HG03139 (cell line): ENCODE measurements around the gene SNRK.
"Not testable (repeated sequence)": the region's sequence is repeated elsewhere in the genome, so short reads cannot be mapped to it uniquely, and the experiment has no call there.

ENCODE experiments used
- ATAC-seq: cut with Tn5 transposase; IDR thresholded peaks from one replicate; pipeline ENCODE4 v1.9.1; 2021; ENCODE audit not compliant: unreplicated experiment

Gene SNRK

DNA sequence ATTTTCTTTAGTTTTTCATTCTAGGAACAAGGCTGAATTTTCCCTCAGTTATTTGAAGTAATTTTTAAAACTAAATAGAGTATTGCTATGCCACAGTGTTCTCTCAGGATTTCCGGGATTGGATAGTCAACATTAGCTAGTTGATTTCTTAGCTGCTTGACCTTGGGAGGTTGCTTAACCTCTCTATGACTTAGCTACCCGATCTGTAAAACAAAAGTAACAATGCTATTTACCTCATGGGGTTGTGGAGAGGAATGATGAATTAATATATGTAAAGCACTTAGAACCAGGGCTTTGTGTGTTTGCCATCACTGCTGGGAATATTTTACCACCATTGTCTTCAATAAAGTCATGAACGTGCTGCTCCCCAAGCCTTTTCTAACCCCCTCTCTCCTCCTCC, 57.5 kb downstream of the SNRK start:
- ATAC-seq, result no peak

DNA sequence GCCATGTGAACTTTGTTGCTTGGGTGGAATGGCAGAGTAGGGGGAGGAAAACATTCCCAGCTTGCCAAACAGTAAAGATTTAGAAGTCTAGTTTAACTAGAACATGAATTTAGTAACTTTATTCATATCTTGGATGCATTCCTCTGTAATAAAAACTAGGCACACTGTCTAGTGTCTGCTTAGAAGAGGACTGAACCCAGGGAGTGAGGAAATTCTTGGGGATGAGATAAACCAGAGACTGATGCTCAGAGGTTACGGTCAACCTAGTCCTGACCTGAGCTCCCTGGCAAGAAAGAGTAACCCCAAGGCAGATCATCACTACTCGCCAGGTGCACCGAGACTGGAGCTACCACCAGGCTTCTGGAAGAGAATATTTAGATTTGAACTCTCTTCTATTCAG, 58.2 kb downstream of the SNRK start:
- ATAC-seq, result no peak

DNA sequence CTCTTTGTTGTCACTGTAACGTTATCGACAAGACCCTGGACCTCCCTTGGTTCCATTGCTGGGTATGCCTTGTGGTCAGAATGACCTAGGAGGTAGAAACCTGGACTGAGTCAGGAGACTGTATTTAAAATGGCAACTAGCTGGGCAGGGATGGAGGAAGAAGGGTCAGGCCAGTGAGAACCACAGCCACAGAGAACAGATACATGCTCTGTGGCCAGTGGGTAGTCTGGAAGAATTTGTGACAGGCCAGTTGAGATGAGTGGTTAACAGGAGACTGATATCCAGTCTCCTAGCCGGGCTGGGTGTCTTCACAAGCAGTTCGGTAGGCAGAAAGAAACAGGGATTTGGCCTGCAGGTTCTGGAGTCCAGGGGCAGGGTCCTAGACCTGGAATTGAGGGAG, 58.9 kb downstream of the SNRK start:
- ATAC-seq, result no peak

DNA sequence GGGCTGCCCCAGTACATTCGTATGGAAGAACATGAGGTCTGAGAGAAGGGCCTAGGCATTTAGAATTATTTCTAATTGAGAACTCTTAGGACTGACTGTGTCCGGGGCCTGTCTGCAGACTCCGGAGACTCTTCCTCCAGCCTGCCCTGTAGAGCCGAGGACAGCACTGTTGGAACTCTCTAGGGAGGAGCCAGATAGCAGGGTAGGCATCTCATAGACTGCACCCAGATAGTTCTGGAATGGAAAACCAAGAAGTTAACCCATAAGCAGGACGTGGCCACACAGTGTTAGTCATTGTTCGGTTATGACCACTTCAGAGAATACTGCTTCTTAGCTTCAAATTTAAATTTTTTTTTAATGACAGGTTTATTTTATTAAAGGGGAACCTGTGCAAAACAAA, 59.5 kb downstream of the SNRK start:
- no peak for ATAC-seq

DNA sequence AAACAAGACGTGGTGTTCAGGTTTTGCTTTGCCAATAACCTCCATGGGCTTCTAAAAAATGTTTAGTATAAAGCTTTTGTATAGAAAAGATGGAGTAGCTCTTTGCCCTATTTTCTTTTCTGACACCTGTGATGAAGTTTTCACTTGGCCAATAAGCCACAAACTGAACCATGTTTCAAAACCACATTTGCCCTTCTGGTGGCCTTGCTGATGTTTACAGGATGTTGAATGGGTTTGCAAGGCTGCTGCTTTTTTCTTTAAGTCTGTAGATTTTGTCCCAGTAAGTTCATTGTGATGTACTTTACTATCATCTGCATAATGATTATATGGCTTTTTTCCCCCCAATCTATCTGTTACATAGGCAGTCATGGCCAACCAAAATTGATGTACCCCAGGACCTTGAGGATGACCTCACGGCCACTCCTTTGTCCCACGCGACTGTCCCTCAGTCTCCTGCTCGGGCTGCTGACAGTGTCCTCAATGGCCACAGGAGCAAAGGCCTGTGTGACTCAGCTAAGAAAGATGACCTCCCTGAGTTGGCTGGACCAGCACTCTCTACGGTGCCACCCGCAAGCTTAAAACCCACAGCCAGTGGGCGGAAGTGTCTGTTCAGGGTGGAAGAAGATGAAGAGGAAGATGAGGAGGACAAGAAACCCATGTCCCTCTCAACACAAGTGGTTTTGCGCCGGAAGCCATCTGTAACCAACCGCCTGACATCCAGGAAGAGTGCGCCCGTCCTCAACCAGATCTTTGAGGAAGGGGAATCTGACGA, 60.8 kb downstream of the SNRK start:
- ATAC-seq, result no peak

DNA sequence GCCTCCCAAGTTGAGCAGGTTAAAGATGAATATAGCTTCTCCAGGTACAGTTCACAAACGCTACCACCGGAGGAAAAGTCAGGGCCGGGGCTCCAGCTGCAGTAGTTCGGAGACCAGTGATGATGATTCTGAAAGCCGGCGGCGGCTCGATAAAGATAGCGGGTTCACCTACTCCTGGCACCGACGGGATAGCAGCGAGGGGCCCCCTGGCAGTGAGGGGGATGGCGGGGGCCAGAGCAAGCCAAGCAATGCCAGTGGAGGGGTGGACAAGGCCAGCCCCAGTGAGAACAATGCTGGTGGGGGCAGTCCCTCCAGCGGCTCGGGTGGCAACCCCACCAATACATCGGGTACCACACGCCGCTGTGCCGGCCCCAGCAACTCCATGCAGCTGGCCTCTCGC, 61.4 kb downstream of the SNRK start:
- ATAC-seq, result no peak

DNA sequence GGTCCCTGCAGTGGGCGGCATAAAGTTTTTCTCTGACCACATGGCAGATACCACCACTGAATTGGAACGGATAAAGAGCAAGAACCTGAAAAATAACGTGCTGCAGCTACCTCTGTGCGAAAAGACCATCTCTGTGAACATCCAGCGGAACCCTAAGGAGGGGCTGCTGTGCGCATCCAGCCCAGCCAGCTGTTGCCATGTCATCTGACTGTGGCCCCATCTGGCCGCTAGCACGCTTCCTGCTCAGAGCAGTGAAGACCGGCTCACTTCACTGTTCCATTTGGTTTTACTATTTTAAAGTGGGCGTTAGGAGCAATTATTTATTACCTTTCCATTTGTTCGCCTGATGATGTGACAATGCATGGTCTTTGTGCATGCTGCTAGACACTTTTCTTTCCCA, 62.0 kb downstream of the SNRK start:
- ATAC-seq, result no peak

DNA sequence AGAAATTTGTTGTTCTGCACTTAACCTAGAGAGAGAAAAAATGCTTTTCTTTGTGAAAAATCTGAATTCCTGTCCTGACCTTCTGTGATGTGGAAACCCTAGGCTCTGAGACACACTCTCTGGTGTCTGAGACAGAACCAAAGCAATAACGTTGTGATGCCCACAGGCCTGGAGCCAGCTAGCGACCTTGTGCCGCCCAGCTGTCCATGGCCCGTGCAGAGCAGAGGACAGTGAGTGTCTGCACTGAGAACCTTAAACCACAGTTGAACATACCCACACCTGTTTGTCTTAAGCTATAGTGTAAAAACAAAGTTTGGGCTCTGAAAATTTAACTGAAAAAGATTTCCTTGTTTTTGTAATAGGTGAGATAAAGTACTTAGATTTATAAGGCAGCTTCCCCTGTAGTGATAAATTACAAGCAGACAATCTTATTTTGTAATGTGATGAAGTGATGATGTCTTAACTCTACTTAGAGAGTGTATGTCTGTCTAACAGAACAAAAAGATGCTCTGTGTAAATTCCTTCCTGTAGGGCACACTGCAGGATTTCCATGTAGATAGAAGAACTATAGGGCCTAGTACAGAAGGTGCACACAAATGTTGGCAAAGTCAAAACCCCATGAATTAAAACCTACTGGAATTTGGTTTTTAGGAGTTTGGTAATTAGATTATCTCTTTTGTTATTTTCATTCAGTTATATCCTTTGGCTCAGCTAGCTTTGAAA, 62.7 kb downstream of the SNRK start:
- ATAC-seq, result no peak

DNA sequence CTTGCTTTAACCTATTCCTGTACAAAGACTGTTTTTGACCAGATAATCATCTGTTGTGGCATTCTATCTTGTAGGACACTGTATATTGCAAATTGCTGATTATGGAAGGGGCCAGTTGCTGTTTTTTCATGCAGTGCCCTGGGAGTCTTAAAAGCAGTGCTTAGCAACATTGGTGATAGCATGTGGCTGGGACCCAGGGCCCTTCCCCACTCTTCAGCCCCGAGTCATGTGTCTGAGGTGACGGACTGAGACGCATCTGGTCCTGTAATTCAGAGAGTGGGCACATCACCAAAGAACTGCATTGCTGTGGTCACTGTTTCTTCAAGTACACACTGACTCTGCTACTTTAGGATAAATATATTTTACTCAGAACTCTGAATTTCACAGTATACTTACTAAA, 63.4 kb downstream of the SNRK start:
- ATAC-seq, result no peak

DNA sequence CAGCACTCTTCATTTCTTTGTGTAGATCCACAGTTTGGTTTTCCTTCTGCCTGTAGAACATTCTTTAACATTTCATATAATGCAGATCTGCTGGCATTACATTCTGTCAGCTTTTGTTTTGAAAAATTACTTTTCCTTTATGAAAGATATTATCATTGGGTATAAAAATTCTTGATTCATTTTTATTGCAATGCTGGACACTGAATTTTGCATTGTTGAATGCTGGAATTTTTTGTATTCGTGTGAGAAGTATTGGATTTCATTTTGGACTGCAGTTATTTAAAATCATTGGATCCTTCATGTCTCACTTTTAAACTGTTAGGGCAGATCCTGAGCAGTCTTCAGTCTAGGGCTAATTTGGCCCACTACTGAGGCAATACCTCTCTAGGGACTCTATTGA, 67.1 kb downstream of the SNRK start:
- ATAC-seq, result no peak

DNA sequence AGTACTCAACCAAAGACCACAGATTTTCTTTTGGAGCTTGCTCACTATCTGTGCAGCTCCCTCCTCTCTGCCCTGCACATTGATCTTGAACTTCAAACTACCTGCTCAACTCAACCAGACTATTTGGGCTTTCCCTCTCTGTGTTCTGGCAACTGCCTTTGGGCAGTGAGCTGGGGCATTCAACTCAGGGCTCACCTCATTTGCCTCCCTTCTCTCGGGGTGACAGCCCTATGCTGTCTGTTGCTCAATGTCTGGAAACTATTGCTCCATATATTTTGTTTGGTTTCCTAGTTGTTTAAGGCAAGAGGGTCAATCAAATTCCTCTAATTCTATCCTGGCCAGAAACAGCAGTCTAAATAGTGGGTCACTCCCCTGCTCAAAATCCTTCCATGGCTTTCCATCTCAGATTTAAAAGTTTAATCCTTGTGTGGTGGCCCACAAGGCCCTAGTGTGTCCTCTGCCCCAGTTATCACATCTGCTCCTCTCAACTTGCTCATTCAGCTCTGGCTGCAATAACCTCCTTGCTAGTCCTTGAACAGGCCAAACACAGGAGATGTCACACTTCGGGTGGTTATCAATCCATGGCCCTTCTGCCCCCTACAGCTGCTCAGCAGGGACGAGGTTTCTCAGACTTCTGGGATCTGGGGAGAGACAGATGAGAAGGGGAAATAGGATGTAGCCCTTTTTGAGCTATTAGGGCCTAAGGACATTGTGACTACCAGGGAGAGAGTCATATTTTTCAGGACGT, 67.8 kb downstream of the SNRK start:
- ATAC-seq, result no peak

DNA sequence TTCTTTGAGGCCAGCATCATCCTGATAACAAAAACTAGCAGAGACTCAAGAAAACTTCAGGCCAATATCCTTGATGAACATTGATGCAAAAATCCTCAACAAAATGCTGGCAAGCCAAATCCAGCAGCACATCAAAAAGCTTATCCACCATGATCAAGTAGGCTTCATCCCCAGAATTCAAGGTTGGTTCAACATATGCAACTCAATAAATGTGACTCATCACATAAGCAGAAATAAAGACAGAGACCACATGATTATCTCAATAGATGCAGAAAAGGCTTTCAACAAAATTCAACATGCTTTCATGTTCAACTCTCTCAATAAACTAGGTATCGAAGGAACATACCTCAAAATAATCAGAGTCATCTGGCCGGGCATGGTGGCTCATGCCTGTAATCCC, 69.7 kb downstream of the SNRK start:
- not testable (repeated sequence) for ATAC-seq

DNA sequence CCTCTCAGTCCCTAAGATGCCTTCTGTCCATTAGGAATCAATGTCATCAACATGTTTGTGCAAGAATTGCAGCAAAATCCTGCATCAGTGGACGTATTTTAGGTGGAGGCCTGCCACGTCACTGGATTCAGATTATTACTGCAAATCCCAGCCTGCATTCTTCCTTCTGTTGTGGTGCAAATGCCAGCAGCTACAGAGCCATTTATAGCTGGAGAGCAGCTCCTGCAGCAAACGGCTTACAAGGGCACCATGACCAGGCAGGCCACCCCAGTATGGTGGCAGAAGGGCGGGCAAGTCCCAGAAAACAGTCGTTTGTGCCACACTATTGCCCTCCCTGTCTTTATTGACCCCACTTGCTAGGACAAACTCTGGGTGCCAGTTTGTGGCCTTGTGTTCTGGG, 74.7 kb downstream of the SNRK start:
- ATAC-seq, result no peak

DNA sequence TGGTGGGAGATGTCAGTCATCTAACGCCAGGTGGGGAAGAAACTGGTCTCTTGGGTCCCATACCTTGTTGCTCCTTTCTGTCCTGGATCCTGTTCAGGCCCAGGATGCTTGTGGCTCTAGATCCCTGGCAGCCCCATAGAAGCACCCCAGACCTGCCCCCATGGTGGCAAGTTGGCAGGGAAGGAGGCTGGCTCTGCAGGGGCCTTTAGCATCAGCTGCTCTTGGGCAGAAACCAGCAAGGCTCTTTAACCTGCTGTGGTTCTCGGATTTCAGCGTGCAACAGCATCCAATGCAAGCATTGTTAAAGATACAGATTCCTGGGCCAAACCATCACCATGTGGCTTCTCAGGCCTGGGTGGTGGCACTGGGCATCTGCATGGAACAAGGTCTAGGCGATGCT, 75.8 kb downstream of the SNRK start:
- ATAC-seq, result no peak

DNA sequence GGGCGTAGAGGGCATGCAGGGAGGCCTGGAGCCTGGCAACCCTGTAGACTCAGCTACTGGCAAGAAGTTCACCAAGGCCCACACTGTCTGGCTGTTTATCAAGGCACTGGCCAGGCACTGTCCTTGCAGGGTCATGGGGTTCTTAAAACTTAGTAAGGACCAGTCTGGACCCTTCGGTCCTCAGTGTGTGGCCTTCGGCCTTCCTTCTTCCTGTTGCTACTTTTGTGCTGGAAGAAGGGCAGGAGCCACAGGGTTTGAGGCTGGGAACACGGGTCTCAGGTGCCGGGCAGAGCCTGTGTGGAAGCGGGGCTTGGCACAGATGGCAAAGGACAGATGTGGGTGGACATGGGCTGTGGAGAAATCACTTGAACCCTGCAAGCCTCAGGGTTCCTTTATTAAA, 76.6 kb downstream of the SNRK start:
- no peak for ATAC-seq

DNA sequence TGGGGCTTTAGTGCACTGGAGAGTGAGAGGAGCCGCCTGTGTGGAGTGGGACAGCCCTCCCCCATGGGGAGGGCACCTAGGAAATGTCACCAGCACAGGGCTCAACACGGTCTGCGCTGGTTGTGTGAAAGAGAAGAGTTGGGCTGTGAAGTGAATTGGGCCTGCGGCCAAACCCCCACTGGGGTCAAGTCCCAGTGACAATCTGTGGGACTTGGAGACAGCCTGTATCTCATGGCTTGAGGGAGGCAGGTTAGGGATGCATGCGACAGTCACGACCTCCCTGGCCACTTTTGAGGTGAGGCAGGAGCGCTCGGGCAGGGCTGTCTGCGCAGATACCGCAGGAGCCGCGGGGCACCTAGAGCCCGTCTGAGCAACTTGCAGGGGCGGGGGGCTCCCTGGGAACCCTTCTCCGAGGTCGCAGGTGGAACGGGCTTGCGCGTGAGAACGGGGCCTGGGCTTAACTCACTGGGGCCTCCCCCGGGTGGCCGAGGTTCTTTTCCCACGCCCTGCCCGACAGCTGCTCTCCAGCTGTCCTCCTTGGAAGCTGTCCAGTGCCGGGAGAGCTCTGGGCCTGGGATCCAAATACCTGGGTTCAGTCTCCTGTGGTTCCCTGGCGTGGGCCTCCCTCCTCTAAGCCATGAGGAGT, 77.4 kb downstream of the SNRK start:
- no peak for ATAC-seq

DNA sequence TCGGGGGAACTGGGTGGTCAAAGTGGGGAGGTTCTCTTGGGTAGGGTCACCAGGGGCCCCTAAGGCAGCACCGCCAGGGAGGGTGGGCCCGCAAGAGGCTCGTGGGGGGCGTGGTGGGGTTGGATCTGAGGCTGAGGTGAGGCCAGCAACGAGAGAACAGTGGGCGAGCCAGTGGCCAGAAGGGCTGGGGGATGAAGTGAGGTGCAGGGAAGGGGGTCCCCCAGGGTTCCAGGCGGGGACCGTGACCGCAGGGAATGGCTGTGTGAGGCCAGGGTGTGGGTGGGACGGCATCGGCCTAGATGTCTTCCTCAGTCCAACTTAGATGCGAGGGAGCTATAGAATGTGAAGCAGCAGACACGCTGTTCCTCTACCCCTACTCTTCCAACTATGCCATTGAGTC, 78.2 kb downstream of the SNRK start:
- no peak for ATAC-seq

DNA sequence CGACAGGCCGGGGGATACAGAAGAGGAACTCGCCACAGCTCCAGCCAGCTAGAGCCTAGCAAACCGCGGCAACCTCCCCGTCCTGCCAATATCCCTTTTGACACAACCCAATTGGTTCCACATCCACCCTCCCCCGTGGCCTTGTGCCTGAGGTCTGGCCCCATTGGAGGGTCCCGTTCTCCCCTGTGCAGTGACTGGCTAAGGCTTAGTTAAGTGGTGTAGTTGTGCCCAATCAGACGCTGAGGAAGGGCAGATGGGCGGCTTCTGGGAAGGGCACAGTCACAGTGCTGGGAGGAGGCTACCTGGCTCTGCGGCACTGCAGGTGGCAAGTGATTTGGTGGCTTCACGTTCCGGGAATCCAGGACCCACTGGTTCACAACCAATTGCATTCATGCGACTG, 78.6 kb downstream of the SNRK start:
- no peak for ATAC-seq

DNA sequence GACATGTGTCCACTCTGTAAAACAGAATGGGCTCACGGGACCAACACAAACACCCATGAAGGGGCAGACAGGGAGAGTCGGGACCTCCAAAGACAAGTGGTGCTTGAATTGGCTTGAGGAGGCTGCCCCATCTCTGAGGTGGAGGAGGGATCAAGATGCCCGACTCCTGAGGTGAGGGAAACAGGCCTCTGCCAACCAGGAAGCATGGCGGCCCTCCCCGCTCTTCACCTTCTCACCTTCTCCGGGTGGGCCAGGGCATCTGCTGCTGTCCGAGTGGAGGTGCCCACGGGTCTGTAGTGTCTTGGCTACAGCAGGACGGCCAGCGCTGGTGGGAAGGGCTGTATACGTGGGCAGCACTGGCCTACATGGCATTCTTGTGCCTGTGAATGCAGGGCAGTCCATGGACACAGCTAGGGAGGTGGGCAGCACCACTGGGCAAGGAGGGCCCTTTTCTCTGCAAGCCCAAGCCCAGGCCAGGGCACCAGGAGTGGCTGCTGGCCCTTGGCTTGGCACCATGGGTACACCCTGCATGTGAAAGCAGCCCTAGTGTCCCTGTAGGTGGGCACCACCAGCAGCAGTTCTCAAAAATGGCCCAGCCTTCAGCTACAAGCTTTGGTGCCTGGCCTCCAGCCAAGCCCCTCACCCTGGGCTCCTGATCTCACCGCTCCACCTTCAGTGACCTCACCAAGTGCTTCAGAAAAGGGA, 79.4 kb downstream of the SNRK start:
- ATAC-seq, result no peak

DNA sequence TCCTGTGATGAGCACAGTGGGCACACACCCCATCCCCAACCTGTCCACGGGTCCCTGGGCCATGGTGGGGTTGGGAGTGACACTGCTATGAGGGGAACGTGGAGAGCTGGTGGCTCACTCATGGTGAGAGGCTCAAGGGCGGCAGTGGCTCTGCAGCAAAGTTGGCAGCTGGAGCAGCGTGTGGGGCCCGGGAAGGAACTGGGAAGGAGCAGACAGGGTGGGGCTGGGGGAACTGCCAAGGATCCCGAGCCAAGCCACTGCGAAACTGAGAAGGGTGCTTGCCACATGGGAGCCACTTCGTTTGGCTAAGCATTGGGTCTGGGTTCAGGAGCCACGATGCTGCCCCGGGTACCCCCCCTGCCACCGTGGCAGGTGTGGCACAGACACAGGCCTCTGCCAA, 80.1 kb downstream of the SNRK start:
- no peak for ATAC-seq

DNA sequence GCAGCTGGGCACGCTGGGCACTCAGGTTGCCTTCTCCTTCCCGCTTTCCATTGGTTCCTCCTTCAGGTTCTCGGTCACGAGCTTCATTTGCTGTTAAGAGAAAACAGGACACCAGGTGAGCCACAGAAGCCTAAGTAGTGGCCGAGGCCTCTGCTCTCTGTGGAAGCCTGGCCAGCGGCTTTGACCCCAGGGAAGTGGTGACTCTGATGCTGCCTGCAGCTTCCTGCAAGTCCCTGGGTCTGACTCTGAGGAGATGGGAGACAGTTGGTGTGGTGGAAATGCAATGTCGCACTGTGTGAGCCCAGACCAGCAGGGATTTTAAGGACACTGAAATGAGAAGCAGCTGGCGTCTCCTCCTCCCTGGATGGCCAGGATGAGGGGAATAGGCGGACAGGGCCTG, 80.5 kb downstream of the SNRK start:
- ATAC-seq, result no peak
